Measurements from ENCODE around the gene PHACTR1. TPM values are rescaled to one million over a fixed set of nuclear protein-coding genes. Genes with fewer than 3 reads are reported as not detected.

The PHACTR1 gene
- total and polyA plus RNA-seq, 2 experiments from 2014 or later = 11.2 to 33.9 TPM

DNA sequence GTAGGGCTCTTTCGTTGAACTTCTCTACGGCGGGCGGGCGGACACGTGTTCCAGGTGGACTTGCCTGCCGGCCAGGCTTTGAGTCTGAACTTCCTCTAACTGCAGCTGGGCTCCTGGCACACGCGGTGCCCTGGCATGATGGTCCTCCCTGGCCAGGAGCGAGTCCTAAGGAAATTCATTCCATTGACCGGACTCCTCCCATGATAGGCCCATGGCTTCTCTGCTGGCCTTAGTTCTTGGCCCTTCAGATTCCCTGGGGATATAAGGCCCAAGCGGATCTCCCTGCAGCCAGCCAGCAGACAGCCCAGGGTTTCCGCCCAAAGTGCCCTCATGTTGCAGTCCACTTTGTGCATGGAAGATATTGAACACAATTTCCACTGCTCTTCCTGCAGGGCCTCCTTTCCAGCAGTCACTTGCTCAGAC lies 572.4 kb downstream of the PHACTR1 start:
- DNase-seq (ENCODE audit: low read depth in 1 of 2, low spot score in 1 of 2) = no peak
- H3K4me3 ChIP-seq = no peak overlapping the region
- peak overlapping the region; percentile 60 for H3K27ac ChIP-seq

DNA sequence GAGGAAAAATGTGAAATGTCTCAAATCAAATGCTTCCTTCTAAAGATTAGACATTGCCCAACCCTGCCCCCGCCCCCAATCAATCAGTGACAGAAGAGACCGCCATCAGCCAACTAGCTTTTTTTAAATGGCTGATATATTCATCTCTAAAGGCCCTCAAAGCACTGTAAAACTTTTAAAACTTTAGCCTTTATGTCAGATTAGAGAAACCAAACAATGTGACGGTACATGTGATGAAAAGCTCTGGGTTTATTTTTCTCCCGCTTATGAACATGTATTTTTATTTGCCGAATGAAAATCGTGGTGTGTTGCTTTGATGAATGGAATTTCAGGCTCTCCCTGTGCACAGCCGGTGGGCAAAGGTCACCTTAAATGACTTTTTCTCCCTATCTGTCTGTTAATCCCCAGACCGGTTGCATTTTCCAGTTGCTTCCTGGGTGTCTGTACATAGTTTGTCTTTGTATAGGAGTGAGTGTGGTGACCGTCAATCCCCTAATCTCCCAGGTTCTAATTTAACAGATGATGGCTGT lies 573.3 kb downstream of the PHACTR1 start:
- Histone ChIP-seq H3K36me3 (peaks cover 17% of the 10 kb centered on the region), H3K4me3 (no peak overlapping the region), H3K4me1 (ENCODE audit: low read depth) (peaks cover 16% of the 10 kb centered on the region), H3K27me3 (no peaks in the 10 kb centered on the region), H3K9me3 (ENCODE audit: low read depth) (peaks cover 4% of the 10 kb centered on the region), H3K27ac (peak overlapping the region; percentile 77)
- TF ChIP-seq, protein P1, sequence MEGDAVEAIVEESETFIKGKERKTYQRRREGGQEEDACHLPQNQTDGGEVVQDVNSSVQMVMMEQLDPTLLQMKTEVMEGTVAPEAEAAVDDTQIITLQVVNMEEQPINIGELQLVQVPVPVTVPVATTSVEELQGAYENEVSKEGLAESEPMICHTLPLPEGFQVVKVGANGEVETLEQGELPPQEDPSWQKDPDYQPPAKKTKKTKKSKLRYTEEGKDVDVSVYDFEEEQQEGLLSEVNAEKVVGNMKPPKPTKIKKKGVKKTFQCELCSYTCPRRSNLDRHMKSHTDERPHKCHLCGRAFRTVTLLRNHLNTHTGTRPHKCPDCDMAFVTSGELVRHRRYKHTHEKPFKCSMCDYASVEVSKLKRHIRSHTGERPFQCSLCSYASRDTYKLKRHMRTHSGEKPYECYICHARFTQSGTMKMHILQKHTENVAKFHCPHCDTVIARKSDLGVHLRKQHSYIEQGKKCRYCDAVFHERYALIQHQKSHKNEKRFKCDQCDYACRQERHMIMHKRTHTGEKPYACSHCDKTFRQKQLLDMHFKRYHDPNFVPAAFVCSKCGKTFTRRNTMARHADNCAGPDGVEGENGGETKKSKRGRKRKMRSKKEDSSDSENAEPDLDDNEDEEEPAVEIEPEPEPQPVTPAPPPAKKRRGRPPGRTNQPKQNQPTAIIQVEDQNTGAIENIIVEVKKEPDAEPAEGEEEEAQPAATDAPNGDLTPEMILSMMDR (IDR thresholded peaks at IDR 0.05; ENCODE audit: low read depth, low read length) = no peak
- no peak for DNase-seq (ENCODE audit: low read depth in 1 of 2, low spot score in 1 of 2)

More for the DNA sequence above, 572.4 kb downstream of the PHACTR1 start:
- H3K9me3 ChIP-seq (ENCODE audit: low read depth) = peaks cover 4% of the 10 kb centered on the region
- H3K27me3 ChIP-seq = no peaks in the 10 kb centered on the region
- TF ChIP-seq, protein P1 (IDR thresholded peaks at IDR 0.05; ENCODE audit: low read depth, low read length) = no peak
- H3K4me1 ChIP-seq (ENCODE audit: low read depth) = peaks cover 16% of the 10 kb centered on the region
- peaks cover 8% of the 10 kb centered on the region for H3K36me3 ChIP-seq

DNA sequence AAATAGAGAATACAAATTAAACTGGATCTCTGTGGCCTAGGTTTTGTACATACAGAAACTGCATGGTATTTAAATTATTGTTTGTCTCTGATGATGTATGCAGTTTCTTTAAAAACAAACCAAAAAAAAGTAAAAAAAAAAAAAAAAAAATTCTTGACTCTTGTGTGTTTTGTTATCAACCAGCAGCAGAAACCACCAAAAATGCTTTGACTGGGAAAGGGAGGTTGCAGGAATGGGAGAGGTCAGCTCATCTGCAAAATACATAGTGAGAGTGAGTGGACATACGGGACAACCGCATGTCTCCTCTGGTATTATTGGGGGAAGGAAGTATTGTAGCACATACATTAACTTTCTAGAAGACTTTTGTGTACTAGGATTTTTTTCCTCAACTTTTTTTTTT lies 573.8 kb downstream of the PHACTR1 start:
- peak overlapping the region; percentile 77 for H3K27ac ChIP-seq
- H3K9me3 ChIP-seq (ENCODE audit: low read depth) = peaks cover 4% of the 10 kb centered on the region
- no peaks in the 10 kb centered on the region for H3K27me3 ChIP-seq
- TF ChIP-seq, protein P1 (IDR thresholded peaks at IDR 0.05; ENCODE audit: low read depth, low read length) = no peak
- peaks cover 22% of the 10 kb centered on the region for H3K36me3 ChIP-seq
- no peak overlapping the region for H3K4me3 ChIP-seq
- peak in 1 of 2 donors; percentile 27 for DNase-seq (ENCODE audit: low read depth in 1 of 2, low spot score in 1 of 2)
- peaks cover 16% of the 10 kb centered on the region for H3K4me1 ChIP-seq (ENCODE audit: low read depth)

DNA sequence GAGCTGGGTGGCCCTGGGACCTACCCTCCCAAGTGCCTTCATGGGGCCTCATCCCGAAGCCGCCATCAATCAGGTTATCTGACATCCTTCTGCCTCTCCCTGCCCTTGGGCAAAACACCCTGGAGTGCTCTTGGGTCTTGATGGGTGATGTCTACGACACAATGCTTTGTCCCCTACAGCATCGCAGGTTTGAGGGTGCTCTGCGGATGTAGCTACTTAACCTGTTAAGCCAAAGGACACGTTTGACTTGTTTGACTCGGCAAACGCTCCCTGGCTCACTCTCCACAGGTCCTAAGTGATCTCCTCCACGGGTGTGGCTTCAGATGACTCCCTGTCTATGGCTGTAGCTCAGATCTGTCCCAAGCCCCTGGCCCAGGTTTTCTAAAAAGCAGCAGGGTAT lies 576.2 kb downstream of the PHACTR1 start:
- Histone ChIP-seq H3K4me1 (ENCODE audit: low read depth) (peaks cover 31% of the 10 kb centered on the region), H3K4me3 (no peak overlapping the region), H3K9me3 (ENCODE audit: low read depth) (no peaks in the 10 kb centered on the region), H3K27me3 (no peaks in the 10 kb centered on the region), H3K36me3 (peaks cover 19% of the 10 kb centered on the region), H3K27ac (peak overlapping the region; percentile 13)
- TF ChIP-seq, protein P1 (IDR thresholded peaks at IDR 0.05; ENCODE audit: low read depth, low read length) = no peak
- no peak for DNase-seq (ENCODE audit: low read depth in 1 of 2, low spot score in 1 of 2)

DNA sequence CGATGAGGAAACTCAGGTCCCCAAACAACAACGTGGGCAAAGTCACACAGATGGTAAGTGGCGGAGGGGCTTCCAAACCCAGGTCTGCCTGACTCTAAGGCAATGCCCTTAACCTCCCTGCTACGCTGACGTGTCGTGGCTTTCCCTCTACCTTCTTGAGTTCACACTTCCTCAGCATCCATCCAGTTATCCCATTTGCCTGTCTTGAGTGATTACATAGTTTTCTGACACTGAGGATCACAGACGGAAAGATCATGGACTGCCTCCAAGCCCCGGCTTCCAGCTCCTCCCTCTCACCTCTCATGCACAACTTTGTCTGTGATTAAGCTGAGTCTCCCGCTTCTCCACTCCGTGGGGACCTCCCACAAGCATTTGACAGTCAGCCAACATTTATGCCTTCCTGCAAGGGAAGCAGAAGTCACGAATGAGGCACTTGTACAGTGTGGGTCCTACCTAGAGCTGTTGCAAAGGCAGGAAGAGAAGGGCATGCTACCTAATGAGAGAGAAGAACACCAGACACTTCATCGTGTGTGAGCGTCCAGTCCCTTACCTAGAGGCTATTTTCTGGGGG lies 578.0 kb downstream of the PHACTR1 start:
- peak in 1 of 2 donors; percentile 48 for DNase-seq (ENCODE audit: low read depth in 1 of 2, low spot score in 1 of 2)
- peaks cover 22% of the 10 kb centered on the region for H3K36me3 ChIP-seq
- H3K9me3 ChIP-seq (ENCODE audit: low read depth) = no peaks in the 10 kb centered on the region
- H3K4me3 ChIP-seq = no peak overlapping the region
- no peaks in the 10 kb centered on the region for H3K27me3 ChIP-seq
- H3K4me1 ChIP-seq (ENCODE audit: low read depth) = peaks cover 24% of the 10 kb centered on the region
- H3K27ac ChIP-seq = no peak overlapping the region
- TF ChIP-seq, protein P1 (IDR thresholded peaks at IDR 0.05; ENCODE audit: low read depth, low read length) = no peak
